Transverse colon (tissue), 3 donors: Measurements from ENCODE around the gene HOXB2.

Source experiments
- POLR2A ChIP-seq: fragments of 450-650 bp; IDR thresholded peaks from one replicate; pipeline ENCODE4 v1.6.1; 2016; ENCODE audit warnings: antibody characterized with exemption, mild to moderate bottlenecking, moderate library complexity
- TF ChIP-seq, protein P1 (sequence below), 5 experiments: fragments of 200-600 bp in 3 of 5; fragments of 450-650 bp in 2 of 5; sonication (generic) in 3 of 5; IDR thresholded peaks; 1 replicate in 2 of 5; 2 replicates in 3 of 5; pipeline ENCODE4 v1.5.1; 2016 to 2017; ENCODE audit warnings: antibody characterized with exemption in 5 of 5, inconsistent platforms in 3 of 5, mild to moderate bottlenecking in 2 of 5, moderate library complexity in 1 of 5

DNA sequence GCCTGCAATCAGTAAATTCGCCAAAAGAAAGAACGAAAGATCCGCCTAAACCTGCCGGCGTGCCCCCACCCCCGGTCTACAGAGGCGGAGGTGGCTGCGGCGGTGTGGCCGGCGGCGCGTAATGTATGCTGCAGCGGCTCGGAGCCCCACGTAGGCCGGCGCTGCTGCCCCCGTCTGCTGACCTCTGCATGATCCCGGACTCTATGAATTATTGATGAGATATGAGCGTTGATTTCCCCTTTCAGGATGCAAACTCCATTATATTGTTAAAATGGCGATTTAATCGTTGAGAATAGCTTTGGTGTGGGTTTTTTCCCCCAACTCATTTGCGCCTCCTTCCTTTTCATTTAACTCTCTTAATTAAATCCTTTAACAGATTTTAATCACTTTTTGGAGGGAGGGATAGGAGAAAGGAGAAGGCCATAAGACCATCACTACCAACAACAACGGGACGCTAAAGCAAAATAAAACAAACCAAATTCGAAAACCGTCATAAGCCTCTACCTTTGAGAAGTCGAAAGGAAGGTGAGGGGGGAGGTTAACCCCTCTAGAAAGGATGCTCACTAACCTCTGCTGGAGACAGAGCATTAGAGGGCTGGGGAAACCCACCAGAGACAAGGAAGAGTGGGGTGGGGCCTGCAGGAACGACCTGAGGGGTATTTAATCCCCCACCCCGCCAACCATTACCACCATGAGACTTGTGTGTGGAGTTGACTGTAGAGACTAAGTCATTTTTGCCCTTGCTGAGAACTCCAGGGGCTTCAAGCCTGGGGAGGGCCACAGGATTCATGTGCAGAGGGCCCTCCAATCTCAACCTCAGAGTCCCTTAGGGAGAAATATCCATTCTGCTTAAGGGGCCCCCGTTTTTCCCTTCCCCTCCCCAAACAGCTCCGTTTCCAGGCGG lies 41.7 kb upstream of the HOXB2 start:
- TF ChIP-seq, protein P1, sequence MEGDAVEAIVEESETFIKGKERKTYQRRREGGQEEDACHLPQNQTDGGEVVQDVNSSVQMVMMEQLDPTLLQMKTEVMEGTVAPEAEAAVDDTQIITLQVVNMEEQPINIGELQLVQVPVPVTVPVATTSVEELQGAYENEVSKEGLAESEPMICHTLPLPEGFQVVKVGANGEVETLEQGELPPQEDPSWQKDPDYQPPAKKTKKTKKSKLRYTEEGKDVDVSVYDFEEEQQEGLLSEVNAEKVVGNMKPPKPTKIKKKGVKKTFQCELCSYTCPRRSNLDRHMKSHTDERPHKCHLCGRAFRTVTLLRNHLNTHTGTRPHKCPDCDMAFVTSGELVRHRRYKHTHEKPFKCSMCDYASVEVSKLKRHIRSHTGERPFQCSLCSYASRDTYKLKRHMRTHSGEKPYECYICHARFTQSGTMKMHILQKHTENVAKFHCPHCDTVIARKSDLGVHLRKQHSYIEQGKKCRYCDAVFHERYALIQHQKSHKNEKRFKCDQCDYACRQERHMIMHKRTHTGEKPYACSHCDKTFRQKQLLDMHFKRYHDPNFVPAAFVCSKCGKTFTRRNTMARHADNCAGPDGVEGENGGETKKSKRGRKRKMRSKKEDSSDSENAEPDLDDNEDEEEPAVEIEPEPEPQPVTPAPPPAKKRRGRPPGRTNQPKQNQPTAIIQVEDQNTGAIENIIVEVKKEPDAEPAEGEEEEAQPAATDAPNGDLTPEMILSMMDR (IDR thresholded peaks at IDR 0.05): no peak
- no peak for TF ChIP-seq POLR2A
